ENCODE measurements around the gene ARHGEF37.

DNA sequence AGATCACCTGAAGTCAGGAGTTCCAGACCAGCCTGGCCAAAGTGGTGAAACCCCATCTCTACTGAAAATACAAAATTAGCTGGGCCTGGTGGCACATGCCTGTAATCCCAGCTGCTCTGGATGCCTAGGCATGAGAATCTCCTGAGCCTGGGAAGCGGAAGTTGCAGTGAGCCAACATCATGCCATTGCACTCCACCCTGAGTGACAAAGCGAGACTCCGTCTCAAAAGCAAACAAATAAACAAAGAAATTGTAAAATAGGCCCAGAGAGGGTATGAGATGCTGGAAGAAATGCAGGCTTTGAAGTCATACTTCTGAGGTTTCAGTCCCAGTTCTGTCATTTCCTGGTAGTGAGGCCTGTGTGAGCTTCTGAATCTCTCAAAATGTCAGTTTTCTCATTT, 5.3 kb upstream of the ARHGEF37 start:
- TF ChIP-seq, protein P1, sequence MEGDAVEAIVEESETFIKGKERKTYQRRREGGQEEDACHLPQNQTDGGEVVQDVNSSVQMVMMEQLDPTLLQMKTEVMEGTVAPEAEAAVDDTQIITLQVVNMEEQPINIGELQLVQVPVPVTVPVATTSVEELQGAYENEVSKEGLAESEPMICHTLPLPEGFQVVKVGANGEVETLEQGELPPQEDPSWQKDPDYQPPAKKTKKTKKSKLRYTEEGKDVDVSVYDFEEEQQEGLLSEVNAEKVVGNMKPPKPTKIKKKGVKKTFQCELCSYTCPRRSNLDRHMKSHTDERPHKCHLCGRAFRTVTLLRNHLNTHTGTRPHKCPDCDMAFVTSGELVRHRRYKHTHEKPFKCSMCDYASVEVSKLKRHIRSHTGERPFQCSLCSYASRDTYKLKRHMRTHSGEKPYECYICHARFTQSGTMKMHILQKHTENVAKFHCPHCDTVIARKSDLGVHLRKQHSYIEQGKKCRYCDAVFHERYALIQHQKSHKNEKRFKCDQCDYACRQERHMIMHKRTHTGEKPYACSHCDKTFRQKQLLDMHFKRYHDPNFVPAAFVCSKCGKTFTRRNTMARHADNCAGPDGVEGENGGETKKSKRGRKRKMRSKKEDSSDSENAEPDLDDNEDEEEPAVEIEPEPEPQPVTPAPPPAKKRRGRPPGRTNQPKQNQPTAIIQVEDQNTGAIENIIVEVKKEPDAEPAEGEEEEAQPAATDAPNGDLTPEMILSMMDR (IDR thresholded peaks at IDR 0.05), result no peak
- TF ChIP-seq EP300 (IDR thresholded peaks at IDR 0.05), result no peak
